Lower lobe of right lung (tissue), 2 donors: Measurements from ENCODE around the gene ARPC2. TPM values are rescaled to one million over a fixed set of nuclear protein-coding genes. Genes with fewer than 3 reads are reported as not detected.

Experiments used
- ATAC-seq, 2 donors: fragments of 200-7000 bp; cut with Tn5 transposase; one replicate each; pipeline ENCODE4 v1.9.1; 2020 to 2022; ENCODE audit warnings: mild to moderate bottlenecking in 2 of 2, moderate library complexity in 2 of 2
- DNase-seq: peaks from one replicate; pipeline ENCODE4 v3.0.0-alpha.2; 2020
- H3K27ac ChIP-seq: fragments of 200-600 bp; one replicate; pipeline ENCODE4 v1.8.0; 2022
- H3K27me3 ChIP-seq: fragments of 200-600 bp; one replicate; pipeline ENCODE4 v1.8.0; 2022; ENCODE audit warnings: low read depth
- H3K36me3 ChIP-seq: fragments of 200-600 bp; one replicate; pipeline ENCODE4 v1.8.0; 2022; ENCODE audit warnings: mild to moderate bottlenecking
- H3K4me1 ChIP-seq: fragments of 200-600 bp; one replicate; pipeline ENCODE4 v1.8.0; 2022
- H3K4me3 ChIP-seq: fragments of 200-600 bp; one replicate; pipeline ENCODE4 v1.8.0; 2022; ENCODE audit warnings: mild to moderate bottlenecking
- H3K9me3 ChIP-seq: fragments of 200-600 bp; one replicate; pipeline ENCODE4 v1.8.0; 2022
- intact Hi-C: fragments of 100-400 bp; cut with DNase I; formaldehyde crosslinking; loops from one replicate; pipeline ENCODE4 v1.11.0; 2022
- total RNA-seq: library from RNA; stranded (reverse); fragmentation: NEBNext Ultra II Directional; extraction: Animal tissue kit (Norgen Biotek cat#: 25700); gene quantifications from one replicate; pipeline ENCODE4 v1.2.1, GENCODE V29; 2021
- TF ChIP-seq, protein P1 (sequence below): fragments of 200-600 bp; IDR thresholded peaks from one replicate; pipeline ENCODE4 v1.8.0; 2022; ENCODE audit warnings: antibody characterized with exemption, mild to moderate bottlenecking
- donor health status: DM: no; HTN: yes; CAD: no; lungs with severe emphysema.

ARPC2 gene
- total RNA-seq, 1 donor from 2014 or later, result 382 TPM

DNA sequence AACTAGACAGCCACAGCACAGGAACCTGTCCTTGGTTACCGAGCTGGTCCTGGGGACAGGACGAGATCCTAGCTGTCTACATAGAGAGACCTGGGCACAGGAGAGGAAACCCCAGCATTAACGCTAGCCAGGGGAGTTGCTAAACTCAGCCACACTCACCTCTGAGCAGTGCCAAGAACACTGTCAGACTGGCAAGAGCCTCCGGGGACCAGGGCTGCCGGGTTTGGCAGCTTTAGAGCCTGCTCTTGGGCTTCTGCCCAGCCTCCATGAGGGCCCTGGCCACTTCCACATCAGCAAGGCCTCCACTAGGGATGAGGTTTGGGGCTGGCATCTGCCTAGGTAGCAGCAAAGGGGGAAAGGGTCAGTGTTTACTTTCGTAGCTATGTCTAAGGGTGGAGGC lies 68.6 kb downstream of the ARPC2 start:
- Histone ChIP-seq H3K27ac (peak overlapping the region; percentile 97), H3K27me3 (no peaks in the 10 kb centered on the region), H3K4me3 (peak overlapping the region; percentile 54), H3K4me1 (peaks cover 91% of the 10 kb centered on the region), H3K36me3 (peaks cover 43% of the 10 kb centered on the region), H3K9me3 (no peaks in the 10 kb centered on the region)
- peak; percentile 77 for DNase-seq
- TF ChIP-seq, protein P1, sequence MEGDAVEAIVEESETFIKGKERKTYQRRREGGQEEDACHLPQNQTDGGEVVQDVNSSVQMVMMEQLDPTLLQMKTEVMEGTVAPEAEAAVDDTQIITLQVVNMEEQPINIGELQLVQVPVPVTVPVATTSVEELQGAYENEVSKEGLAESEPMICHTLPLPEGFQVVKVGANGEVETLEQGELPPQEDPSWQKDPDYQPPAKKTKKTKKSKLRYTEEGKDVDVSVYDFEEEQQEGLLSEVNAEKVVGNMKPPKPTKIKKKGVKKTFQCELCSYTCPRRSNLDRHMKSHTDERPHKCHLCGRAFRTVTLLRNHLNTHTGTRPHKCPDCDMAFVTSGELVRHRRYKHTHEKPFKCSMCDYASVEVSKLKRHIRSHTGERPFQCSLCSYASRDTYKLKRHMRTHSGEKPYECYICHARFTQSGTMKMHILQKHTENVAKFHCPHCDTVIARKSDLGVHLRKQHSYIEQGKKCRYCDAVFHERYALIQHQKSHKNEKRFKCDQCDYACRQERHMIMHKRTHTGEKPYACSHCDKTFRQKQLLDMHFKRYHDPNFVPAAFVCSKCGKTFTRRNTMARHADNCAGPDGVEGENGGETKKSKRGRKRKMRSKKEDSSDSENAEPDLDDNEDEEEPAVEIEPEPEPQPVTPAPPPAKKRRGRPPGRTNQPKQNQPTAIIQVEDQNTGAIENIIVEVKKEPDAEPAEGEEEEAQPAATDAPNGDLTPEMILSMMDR, result no peak
- intact Hi-C loops, result no loop called here
- ATAC-seq, result peak; percentile 27 to 41

DNA sequence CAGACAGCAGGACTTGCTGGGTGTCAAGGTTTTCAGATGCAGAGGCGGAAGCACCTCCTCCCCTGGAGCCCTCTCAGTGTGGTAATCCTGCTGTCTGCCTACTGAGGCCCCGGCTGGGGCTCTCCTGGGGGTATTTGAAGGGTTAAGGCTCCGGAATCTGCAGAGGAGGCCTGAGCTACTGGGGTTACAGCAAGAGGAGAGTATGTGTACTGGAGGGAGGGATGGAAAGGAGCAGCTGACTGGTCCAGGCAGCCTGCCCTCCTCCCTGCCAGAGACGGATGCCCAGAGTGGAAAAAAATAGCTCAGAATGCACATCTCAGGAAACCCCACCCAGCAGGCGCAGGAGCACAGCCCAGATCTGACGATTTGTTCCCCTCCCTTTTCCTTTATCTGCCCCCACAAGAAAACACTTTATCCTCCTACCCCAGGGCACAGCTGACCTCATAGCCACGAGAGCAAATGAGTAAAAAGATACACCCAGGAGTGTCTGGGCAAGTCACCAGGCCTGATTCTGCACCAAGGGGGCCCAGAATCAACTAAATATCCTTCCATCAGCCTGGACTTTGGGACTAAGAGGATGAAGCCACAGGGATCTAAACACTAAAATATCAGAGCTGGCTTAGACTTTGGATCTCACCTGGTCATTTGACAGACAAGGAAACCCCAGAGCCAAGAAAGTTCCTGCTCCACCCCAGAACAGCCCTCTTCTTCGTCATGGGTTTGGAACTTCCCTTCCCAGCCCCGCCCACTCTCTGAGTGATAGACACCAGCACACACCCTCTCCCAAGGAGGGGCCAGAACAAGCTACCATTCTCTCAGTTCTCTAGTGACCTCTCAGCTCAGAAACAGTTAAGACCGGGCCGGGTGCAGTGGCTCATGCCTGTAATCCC lies 69.8 kb downstream of the ARPC2 start:
- intact Hi-C loops, result no loop called here
- no peaks in the 10 kb centered on the region for H3K9me3 ChIP-seq
- H3K27ac ChIP-seq, result peak overlapping the region; percentile 97
- DNase-seq, result peak; percentile 91
- H3K27me3 ChIP-seq, result no peaks in the 10 kb centered on the region
- peaks cover 98% of the 10 kb centered on the region for H3K4me1 ChIP-seq
- TF ChIP-seq, protein P1, result no peak
- peak overlapping the region; percentile 54 for H3K4me3 ChIP-seq
- H3K36me3 ChIP-seq, result peaks cover 31% of the 10 kb centered on the region
- ATAC-seq, result peak; percentile 87 to 92

DNA sequence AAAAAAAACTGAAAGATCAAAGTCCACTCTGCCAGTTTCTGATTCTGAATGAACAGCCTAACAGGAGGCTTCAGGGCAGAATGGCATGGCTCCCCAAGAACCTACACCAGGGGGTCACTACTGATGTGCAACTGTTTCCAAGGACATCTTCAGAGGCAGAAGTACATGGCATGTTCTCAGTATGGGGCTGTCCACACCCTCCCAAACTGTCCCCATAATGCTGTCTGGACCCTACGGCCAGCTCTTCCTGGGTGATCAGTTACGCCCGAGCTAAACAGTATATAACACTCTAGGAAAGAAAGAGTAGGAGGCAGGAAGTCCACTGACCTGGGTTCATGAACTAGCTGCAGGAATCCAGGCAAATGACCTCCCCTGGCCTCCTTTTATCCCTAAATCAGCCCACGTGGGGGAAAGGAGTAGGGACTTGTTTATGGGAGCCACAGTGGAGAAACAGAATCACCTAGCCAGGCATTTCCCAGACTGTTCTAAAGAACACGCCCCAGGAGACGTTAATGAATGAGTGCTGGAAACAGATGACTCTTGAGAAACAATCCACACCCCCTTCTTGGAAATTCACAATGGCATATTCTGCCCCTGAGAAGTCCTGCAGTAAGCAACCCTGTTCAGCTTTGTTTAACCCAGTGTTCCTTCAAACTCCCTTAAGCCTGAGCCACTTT lies 72.8 kb downstream of the ARPC2 start:
- intact Hi-C loops, result loop anchor here (10.0 kb wide), 1 partner anchor 75 kb away; no protein-coding TSS in a partner anchor

DNA sequence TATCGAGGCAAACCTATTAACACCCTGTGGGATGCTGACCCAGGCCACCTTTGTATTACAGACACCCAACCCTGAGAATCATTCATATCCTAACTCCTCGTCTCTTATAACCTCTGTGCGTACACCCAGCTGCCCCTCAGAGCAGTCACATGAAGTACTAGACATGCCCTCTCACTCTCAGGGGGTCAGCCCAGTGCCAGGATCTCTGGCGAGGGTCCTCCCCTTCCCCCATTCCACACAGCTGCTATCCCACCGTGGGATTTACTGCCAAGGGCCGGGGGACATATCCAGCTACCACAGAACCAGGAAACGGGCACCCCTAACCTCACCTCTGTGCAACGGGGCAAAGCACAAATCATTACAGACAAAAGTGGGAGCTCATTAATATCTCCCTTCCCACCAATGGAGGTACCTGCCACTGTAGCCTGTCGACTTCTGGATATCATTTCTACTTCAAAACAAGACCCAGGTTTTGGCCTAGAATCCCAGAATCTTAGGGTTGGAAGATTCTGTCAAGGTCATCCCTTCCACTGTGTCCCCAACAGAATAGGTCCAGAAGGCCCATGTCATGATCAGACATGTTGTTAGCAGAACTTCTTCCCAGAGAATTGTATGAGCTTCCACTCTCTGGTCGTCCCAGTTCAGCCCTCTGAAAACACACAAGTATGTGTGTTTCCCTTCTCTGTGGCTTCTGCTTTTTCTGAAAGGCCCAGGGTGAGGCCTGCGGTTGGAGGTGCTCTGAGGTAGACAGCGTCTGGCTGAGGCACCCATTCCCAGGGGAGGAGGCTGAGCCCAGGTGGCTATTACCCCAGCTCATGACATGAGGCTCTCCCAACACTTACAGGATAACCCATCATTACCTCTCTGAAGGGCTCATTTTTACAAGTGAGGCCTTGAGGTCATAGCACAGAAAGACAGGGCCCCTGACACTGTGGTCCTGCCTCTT lies 73.6 kb downstream of the ARPC2 start:
- Histone ChIP-seq H3K4me1 (peaks cover 92% of the 10 kb centered on the region), H3K4me3 (peak overlapping the region; percentile 81), H3K36me3 (peaks cover 6% of the 10 kb centered on the region), H3K9me3 (no peaks in the 10 kb centered on the region), H3K27ac (peak overlapping the region; percentile 97), H3K27me3 (no peaks in the 10 kb centered on the region)
- DNase-seq, result no peak
- no peak for ATAC-seq
- intact Hi-C loops, result loop anchor here (10.0 kb wide), 1 partner anchor 74 kb away; no protein-coding TSS in a partner anchor
- TF ChIP-seq, protein P1, result no peak

More for the DNA sequence above, 72.8 kb downstream of the ARPC2 start:
- DNase-seq, result no peak
- Histone ChIP-seq H3K4me1 (peaks cover 92% of the 10 kb centered on the region), H3K9me3 (no peaks in the 10 kb centered on the region), H3K36me3 (peaks cover 6% of the 10 kb centered on the region), H3K27me3 (no peaks in the 10 kb centered on the region), H3K4me3 (peak overlapping the region; percentile 81), H3K27ac (peak overlapping the region; percentile 97)
- TF ChIP-seq, protein P1, result no peak
- peak in 1 of 2 donors; percentile 6 for ATAC-seq
